Activated CD4-positive, alpha-beta T cell treated with anti-CD3 and anti-CD28 coated beads, Interleukin-2, Interleukin-6, amounts not matched to agents 100 ng/mL and 50 ng/mL, durations not matched to agents 16 hours and 8 hours (primary cell): Measurements from ENCODE around the gene FTO.
"Not testable (repeated sequence)": the region's sequence is repeated elsewhere in the genome, so short reads cannot be mapped to it uniquely, and the experiment has no call there.

Experiments used
- DNase-seq: peaks from one replicate; pipeline ENCODE4 v3.0.0-alpha.2; 2020

Gene FTO

GRCh38 chr16:54173490-54173889, 469.5 kb downstream of the FTO start:
- DNase-seq, result no peak

GRCh38 chr16:54174201-54174600, 470.2 kb downstream of the FTO start:
- DNase-seq, result no peak

GRCh38 chr16:54174750-54175149, 470.8 kb downstream of the FTO start:
- DNase-seq, result no peak

- no peak for DNase-seq
Measured at GRCh38 chr16:54175169-54175551, 471.2 kb downstream of the FTO start.

- no peak for DNase-seq
Measured at GRCh38 chr16:54175552-54176375, 471.8 kb downstream of the FTO start.

- DNase-seq, result no peak
Measured at GRCh38 chr16:54176376-54176901, 472.5 kb downstream of the FTO start.

- DNase-seq, result no peak
Measured at GRCh38 chr16:54177052-54177861, 473.3 kb downstream of the FTO start.

GRCh38 chr16:54177862-54178477, 474.0 kb downstream of the FTO start:
- no peak for DNase-seq

GRCh38 chr16:54178478-54178976, 474.6 kb downstream of the FTO start:
- no peak for DNase-seq

- DNase-seq, result no peak
Measured at GRCh38 chr16:54180421-54181359, 476.7 kb downstream of the FTO start.

GRCh38 chr16:54181683-54182329, 477.9 kb downstream of the FTO start:
- not testable (repeated sequence) for DNase-seq

- no peak for DNase-seq
Measured at GRCh38 chr16:54185045-54185444, 481.1 kb downstream of the FTO start.

GRCh38 chr16:54191163-54191562, 487.2 kb downstream of the FTO start:
- no peak for DNase-seq

- no peak for DNase-seq
Measured at GRCh38 chr16:54191592-54191991, 487.6 kb downstream of the FTO start.

- DNase-seq, result no peak
Measured at GRCh38 chr16:54193013-54193664, 489.2 kb downstream of the FTO start.

- DNase-seq, result peak; percentile 61
Measured at GRCh38 chr16:54193665-54194333, 489.8 kb downstream of the FTO start.

- DNase-seq, result no peak
Measured at GRCh38 chr16:54194334-54194743, 490.4 kb downstream of the FTO start.

GRCh38 chr16:54197758-54198157, 493.8 kb downstream of the FTO start:
- DNase-seq, result no peak

- DNase-seq, result no peak
Measured at GRCh38 chr16:54199487-54200160, 495.7 kb downstream of the FTO start.

- no peak for DNase-seq
Measured at GRCh38 chr16:54200161-54200534, 496.2 kb downstream of the FTO start.
